Stimulated activated effector memory CD8-positive, alpha-beta T cell treated with anti-CD3 and anti-CD28 coated beads, Interleukin-12 subunit alpha, Interleukin-12 subunit beta, amount 100 ng/mL, for 72 hours (primary cell): ENCODE measurements around the gene PCBP3.
"Not testable (repeated sequence)": the region's sequence is repeated elsewhere in the genome, so short reads cannot be mapped to it uniquely, and the experiment has no call there.

Experiments
- ATAC-seq: fragments of 150-1000 bp; cut with Tn5 transposase; 2 replicates; pipeline ENCODE4 v1.10.0; 2021
- DNase-seq, 2 donors: peaks; one replicate each; pipeline ENCODE4 v3.0.0; 2021 to 2022; ENCODE audit warnings: low spot score in 2 of 2
- H3K27ac Mint-ChIP-seq: one replicate; pipeline ENCODE4 v1.8.0; 2022; ENCODE audit warnings: mild to moderate bottlenecking, mixed read lengths
- H3K36me3 Mint-ChIP-seq: one replicate; pipeline ENCODE4 v1.8.0; 2022; ENCODE audit warnings: mild to moderate bottlenecking, mixed read lengths
- H3K4me1 Mint-ChIP-seq: one replicate; pipeline ENCODE4 v1.8.0; 2022; ENCODE audit warnings: mixed read lengths
- H3K4me3 Mint-ChIP-seq: one replicate; pipeline ENCODE4 v1.8.0; 2022; ENCODE audit warnings: mild to moderate bottlenecking, mixed read lengths
- H3K9me3 Mint-ChIP-seq: one replicate; pipeline ENCODE4 v1.8.0; 2022; ENCODE audit warnings: mixed read lengths

The PCBP3 gene

DNA sequence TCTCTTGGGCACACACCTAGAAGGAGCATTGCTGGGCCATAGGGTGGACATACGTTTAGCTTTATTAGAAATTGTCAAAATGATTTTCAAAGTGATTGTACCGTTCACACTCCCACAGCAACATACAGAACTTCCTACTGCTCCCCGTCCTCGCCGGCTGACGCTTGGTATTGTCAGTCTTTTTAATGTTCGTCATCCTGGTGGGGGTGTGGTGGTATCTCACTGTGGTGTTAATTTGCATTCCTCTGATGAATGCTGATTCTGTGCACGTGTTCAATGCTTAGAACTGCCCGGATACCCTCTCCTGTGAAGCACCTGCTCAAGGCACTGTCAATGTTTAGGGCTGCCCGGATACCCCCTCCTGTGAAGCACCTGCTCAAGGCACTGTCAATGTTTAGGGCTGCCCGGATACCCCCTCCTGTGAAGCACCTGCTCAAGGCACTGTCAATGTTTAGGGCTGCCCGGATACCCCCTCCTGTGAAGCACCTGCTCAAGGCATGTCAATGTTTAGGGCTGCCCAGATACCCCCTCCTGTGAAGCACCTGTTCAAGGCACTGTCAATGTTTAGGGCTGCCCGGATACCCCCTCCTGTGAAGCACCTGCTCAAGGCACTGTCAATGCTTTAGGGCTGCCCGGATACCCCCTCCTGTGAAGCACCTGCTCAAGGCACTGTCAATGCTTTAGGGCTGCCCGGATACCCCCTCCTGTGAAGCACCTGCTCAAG lies 34.6 kb upstream of the PCBP3 start:
- not testable (repeated sequence) for DNase-seq, H3K27ac Mint-ChIP-seq, H3K36me3 Mint-ChIP-seq, H3K4me3 Mint-ChIP-seq, ATAC-seq, H3K9me3 Mint-ChIP-seq
- peaks cover 20% of the 10 kb centered on the region for H3K4me1 Mint-ChIP-seq

DNA sequence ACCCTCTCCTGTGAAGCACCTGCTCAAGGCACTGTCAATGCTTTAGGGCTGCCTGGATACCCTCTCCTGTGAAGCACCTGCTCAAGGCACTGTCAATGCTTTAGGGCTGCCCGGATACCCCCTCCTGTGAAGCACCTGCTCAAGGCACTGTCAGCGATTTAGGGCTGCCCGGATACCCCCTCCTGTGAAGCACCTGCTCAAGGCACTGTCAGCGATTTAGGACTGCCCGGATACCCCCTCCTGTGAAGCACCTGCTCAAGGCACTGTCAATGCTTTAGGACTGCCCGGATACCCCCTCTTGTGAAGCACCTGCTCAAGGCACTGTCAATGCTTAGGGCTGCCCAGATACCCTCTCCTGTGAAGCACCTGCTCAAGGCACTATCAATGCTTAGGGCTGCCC lies 33.9 kb upstream of the PCBP3 start:
- peaks cover 21% of the 10 kb centered on the region for H3K4me1 Mint-ChIP-seq
- ATAC-seq, DNase-seq, H3K27ac Mint-ChIP-seq, H3K36me3 Mint-ChIP-seq, H3K9me3 Mint-ChIP-seq, H3K4me3 Mint-ChIP-seq: not testable (repeated sequence)

DNA sequence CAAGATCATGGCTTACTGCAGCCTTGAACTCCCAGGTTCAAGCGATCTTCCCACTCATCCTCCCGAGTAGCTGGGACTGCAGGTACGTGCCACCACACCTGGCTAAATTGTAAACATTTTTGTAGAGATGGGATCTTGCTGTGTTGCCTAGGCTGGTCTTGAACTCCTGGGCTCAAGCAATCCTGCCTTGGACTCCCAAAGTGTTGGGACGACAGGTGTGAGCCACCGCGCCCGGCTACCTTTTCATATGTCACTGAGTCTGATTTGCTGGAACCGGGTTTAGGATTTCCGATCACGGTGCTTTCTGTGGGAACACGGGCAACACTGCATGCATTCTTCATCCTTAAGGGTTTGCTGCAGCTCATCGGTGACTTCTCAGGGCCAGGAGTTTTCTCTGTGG lies 32.2 kb upstream of the PCBP3 start:
- H3K36me3 Mint-ChIP-seq: no peaks in the 10 kb centered on the region
- DNase-seq (no peak), ATAC-seq (no peak)
- no peaks in the 10 kb centered on the region for H3K9me3 Mint-ChIP-seq
- H3K4me3 Mint-ChIP-seq: no peak overlapping the region
- H3K4me1 Mint-ChIP-seq: peaks cover 37% of the 10 kb centered on the region
- H3K27ac Mint-ChIP-seq: no peak overlapping the region

DNA sequence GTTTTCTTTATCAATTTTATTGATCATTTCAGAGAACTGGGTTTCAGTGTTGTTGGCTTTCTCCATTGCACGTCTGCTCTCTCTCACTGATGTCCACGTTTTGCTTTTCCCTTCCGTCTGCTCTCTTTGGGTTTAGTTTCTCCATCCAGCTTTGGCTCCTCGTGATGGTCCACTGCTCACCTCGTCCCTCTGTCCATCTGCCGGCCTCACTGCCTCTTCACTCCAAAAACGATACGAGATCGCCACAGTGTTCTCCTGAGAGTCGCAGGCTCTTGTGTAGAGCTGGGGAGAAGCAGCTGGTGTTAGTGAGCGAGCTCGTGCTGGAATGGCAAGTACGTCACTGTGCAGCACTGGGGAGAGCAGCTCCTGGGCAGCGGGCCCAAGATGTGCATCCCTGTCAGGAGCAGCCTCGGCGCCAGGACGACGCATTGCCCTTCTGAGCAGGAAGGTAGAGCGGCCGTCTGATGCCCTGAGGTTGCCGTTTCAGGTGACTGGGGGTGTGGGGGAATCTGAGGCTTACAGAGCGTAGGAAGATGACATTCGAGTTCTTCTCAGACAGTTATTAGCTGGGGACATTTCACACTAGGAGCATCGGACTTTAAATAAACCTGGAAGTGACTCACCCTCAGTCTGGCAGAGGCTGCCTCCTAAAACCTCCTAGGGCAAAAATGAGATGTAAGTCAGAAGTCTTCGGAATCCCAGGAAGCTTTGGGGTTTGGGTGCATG lies 31.4 kb upstream of the PCBP3 start:
- DNase-seq: no peak
- Mint-ChIP-seq H3K4me1 (peaks cover 38% of the 10 kb centered on the region), H3K36me3 (no peaks in the 10 kb centered on the region), H3K27ac (no peak overlapping the region), H3K4me3 (no peak overlapping the region), H3K9me3 (no peaks in the 10 kb centered on the region)
- ATAC-seq: no peak

DNA sequence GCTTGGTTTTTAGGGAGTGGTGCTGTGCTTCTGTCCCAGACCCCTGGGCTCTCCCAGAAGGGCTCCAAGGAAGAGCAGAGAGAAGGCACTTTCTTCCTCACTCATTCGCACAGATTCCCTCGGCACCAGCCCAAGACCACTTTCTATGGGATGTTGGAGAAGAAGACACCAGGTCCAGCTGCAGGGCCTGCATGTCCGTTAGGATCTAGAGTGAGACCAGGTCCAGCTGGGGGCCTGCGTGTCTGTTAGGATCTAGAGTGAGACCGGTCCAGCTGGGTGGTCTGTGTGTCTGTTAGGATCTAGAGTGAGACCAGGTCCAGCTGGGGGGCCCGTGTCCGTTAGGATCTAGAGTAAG lies 30.9 kb upstream of the PCBP3 start:
- H3K27ac Mint-ChIP-seq, H3K36me3 Mint-ChIP-seq, H3K9me3 Mint-ChIP-seq, ATAC-seq, DNase-seq, H3K4me3 Mint-ChIP-seq: not testable (repeated sequence)
- H3K4me1 Mint-ChIP-seq: peaks cover 34% of the 10 kb centered on the region

DNA sequence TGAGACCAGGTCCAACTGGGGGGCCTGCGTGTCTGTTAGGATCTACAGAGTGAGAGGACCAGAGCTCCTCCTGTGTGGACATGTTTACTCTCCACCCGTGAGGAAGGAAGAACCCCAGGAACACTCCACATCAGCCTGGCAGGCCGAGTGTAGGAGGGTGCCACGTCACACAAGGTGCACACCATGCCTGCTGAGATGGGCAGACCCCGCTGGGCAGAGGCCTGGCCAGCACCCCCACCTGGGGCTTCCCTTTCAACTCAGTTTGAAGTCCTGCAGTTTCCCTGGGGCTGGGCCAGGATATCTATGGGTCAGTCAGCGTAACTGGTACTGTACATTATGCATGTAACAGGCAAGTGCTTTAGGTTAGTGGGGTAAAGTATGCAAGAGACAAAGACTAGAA lies 30.1 kb upstream of the PCBP3 start:
- Mint-ChIP-seq H3K36me3 (no peaks in the 10 kb centered on the region), H3K27ac (no peak overlapping the region), H3K9me3 (no peaks in the 10 kb centered on the region), H3K4me3 (no peak overlapping the region), H3K4me1 (peaks cover 34% of the 10 kb centered on the region)
- DNase-seq (no peak), ATAC-seq (no peak)

DNA sequence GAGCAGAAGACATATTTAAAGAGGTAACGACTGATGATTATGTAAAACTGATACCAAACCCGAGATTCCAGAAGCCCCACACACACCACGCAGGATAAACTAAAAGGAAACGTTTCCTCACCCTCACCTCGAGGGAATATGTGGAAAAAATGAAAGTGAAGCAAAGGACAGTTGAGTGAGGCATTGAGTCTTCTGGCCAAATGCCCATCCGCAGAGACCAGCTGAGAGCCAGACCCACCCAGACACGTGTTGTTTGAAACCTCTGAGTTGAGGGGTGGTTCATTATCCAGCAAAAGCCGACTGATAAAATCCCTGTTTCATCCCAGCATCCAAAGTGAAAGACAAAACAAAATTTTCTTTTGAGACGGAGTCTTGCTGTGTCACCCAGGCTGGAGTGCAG lies 29.6 kb upstream of the PCBP3 start:
- H3K4me3 Mint-ChIP-seq: no peak overlapping the region
- H3K4me1 Mint-ChIP-seq: peaks cover 34% of the 10 kb centered on the region
- no peaks in the 10 kb centered on the region for H3K36me3 Mint-ChIP-seq
- ATAC-seq (no peak), DNase-seq (no peak)
- no peaks in the 10 kb centered on the region for H3K9me3 Mint-ChIP-seq
- no peak overlapping the region for H3K27ac Mint-ChIP-seq

DNA sequence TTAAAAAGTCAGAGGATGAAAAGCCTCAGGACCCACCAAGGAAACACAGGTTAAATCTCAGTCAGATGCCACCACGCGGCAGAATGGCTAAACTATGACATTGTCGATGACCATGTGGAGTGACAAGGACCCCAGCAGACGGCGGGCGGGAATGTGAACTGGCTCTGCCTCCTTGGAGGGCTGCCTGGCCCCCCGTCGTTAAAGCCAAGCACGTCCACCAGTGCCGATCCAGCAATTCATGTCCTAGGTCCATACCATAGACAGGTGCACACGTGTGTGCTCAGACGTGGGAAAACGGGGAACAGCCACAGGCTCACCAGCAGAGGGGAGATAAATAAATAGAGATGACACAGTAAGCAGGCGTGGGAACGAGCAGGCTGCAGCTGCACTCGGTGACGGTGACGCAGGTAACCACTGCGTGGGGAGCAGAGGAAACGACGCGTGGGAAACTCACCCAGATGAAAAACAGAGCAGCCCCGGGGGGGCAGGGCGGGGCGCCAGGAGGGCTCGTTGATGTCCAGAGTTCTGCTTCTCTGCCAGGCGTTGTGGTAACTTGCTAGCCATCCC lies 28.3 kb upstream of the PCBP3 start:
- Mint-ChIP-seq H3K4me1 (peaks cover 34% of the 10 kb centered on the region), H3K27ac (peak overlapping the region; percentile 46), H3K4me3 (peak overlapping the region; percentile 78), H3K36me3 (no peaks in the 10 kb centered on the region), H3K9me3 (no peaks in the 10 kb centered on the region)
- ATAC-seq (peak; percentile 96), DNase-seq (peak; percentile 56 to 71)

DNA sequence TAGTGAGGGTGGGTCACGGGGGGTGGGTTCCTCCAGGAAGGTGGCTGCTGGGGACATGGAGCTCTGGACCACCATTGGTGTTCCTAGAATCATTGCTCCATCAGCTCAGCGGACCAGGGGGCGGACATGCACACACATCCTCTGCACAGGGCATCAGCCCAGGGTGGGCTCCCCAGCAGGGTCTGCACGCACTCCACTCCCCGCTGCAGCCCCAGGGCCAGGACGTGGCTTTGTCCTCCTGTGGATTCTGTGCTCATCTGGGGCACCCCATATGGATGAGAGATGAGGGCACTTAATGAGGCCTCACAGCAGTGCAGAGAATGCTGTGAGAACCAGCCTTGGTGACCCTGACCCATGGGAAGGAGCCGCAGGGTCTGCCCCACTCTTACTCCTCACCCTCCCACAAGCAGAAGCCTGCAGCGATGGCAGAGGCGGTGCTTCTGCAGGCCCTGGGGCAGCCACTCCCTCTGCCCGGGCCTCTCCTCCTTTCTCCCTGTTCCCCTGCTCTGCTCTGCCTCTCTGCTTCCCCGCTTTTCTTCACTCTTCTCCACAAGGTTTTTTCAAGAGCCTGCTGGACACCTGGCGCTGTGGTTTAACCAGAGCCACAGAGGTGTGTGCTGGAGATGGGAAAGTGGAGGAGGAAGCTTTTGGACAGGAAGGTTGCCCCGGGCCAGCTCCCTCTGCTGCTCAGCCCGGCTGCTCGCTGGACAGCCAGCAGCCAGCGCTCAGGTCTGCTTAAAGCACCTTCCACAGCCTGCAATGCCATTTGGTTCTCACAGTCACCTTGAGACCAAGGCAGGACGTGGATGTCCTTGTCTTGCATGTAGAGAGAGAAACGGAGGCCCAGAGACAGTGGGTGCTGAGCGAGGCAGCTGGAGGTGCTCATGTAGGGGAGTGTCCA lies 26.3 kb upstream of the PCBP3 start:
- Mint-ChIP-seq H3K9me3 (no peaks in the 10 kb centered on the region), H3K27ac (no peak overlapping the region), H3K4me3 (peak overlapping the region; percentile 78), H3K4me1 (peaks cover 29% of the 10 kb centered on the region), H3K36me3 (no peaks in the 10 kb centered on the region)
- no peak for ATAC-seq
- no peak for DNase-seq

DNA sequence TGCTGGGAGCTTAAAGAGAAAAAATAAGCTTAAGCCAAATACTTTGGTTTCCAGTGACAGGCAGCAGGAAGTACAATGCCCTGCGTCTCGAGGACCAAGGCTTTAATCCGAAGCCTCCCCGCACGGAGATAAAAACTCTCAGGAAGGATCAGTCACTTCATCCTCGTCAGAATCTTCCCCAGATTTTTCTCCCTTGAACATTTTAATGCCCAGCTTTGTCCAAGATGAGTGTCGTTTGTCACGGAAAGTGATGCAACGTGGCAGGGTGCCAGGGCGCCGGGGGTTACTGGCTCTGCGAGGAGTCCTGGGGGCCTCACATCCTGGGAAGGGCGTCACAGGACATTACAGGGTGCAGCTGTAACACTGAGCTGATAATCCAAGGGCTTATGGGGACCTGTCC lies 25.2 kb upstream of the PCBP3 start:
- Mint-ChIP-seq H3K4me3 (no peak overlapping the region), H3K4me1 (peaks cover 26% of the 10 kb centered on the region), H3K36me3 (no peaks in the 10 kb centered on the region), H3K27ac (no peak overlapping the region), H3K9me3 (no peaks in the 10 kb centered on the region)
- DNase-seq (no peak), ATAC-seq (no peak)

DNA sequence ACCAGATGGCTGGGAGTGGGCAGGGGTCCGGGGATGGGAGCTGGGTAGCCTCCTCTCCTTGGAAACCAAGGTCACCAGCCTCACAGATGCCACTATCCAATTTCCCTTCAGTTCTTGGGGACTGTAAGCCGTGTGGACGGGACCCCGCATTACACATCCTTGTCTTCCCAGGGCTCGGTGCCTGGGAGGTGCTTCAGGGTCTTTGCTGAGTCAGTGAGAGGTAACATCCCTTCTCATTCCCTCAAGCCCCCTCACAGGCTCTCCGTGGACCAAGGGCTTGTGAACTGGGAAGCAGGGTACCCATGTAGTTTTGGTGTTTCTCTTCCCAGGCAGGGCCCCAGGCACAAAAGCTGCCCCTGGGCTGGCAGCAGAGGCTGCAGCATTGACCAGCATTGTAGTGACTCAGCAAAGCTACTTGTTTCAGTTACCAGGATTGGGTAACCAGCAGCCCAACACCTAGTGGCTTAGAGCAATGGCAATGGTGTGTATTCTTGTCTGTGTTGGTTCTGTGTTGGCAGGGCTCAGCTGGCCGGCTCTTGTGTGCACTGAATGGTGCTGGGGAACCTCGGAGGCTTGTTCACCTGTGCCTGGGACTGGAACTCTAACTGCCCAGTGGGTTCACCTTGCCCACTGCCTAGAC lies 24.6 kb upstream of the PCBP3 start:
- H3K9me3 Mint-ChIP-seq: no peaks in the 10 kb centered on the region
- ATAC-seq (no peak), DNase-seq (no peak)
- H3K27ac Mint-ChIP-seq: no peak overlapping the region
- H3K4me1 Mint-ChIP-seq: peaks cover 20% of the 10 kb centered on the region
- no peak overlapping the region for H3K4me3 Mint-ChIP-seq
- no peaks in the 10 kb centered on the region for H3K36me3 Mint-ChIP-seq

DNA sequence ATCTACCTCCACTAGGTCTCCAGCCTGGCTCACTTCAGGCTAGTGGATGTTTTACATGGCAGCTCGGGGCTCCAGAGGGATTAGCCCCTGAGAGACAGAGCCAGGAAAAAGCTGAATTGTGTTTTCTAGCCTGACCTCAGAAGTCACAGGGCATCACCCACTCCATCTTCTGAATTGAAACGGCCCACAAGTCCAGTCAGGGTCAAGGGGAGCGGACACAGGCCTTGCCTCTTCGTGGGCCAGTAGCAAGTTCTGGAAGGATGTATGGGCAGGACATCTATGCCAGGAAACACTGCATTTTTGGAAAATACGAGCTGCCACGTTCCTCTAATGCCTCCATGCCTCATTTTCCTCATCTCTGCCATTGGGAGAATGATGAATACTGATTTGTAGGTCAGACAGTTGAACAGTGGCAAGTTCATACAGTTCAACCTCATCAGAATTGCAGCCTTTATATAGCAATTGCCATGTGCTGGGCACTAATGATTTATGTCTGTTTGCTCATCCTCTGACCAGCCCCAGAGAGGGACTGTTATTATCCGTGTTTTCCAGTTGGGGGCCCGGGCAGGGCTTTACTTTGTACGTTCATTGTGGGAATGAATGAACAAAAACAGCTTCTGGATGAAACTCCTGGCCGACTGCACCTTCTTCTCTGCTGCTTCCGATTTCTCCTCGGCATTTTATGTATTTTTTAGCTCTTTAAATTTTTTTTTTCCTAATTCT lies 23.2 kb upstream of the PCBP3 start:
- H3K27ac Mint-ChIP-seq: no peak overlapping the region
- no peak for ATAC-seq
- H3K36me3 Mint-ChIP-seq: no peaks in the 10 kb centered on the region
- peaks cover 12% of the 10 kb centered on the region for H3K4me1 Mint-ChIP-seq
- DNase-seq: no peak
- no peaks in the 10 kb centered on the region for H3K9me3 Mint-ChIP-seq
- H3K4me3 Mint-ChIP-seq: no peak overlapping the region

DNA sequence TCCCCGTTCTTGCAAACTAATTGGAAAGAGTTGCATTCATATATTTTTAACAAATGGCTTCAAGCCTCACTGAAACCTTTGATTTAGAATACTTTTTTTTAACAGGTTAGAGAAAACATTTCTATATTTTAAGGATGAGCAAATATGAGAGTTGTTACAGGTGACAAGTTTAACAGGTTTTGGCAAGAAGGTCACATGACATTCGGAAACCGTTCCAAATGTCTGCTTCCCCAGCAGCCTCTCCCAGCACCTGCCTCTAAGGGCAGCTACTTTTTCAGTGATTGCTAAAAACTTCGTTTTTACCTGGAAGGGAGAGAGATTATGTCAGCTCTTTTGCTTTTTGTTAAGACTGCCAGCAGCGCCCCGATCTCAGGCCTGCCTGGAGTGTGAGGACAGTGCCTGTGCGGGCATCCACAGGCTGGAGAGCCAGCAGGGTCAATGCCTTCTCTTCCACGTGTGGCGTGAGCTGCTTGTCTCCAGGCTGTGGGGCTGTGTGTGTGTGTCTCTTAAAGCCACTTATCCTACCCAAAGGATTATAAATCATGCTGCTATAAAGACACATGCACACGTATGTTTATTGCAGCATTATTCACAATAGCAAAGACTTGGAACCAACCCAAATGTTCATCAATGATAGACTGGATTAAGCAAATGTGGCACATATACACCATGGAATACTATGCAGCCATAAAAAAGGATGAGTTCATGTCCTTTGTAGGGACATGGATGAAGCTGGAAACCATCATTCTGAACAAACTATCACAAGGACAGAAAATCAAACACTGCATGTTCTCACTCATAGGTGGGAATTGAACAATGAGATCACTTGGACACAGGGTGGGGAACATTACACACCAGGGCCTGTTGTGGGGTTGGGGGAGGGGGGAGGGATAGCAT lies 21.8 kb upstream of the PCBP3 start:
- H3K9me3 Mint-ChIP-seq, ATAC-seq, H3K27ac Mint-ChIP-seq, H3K36me3 Mint-ChIP-seq, DNase-seq, H3K4me1 Mint-ChIP-seq, H3K4me3 Mint-ChIP-seq: not testable (repeated sequence)
